ENCODE results near the gene UROC1.
A peak's percentile ranks its signal among the peaks of the same experiment; 100 is the strongest.

UROC1 gene

GRCh38 chr3:126480861-126481260, 36.7 kb downstream of the UROC1 start:
- no peak for TF ChIP-seq FOXP2 (optimal IDR thresholded peaks at IDR 0.05; ENCODE audit: control extremely low read depth, extremely low read length, insufficient read depth)
- TF ChIP-seq EZH2 (IDR thresholded peaks at IDR 0.05), result no peak
- no peak for TF ChIP-seq POLR2AphosphoS5 (IDR thresholded peaks at IDR 0.05; ENCODE audit: borderline replicate concordance, low read depth, low read length)
- Histone ChIP-seq H3K27ac (no peak overlapping the region), H3K4me3 (no peak overlapping the region), H3K36me3 (ENCODE audit: insufficient read depth, low read length) (no peaks in the 10 kb centered on the region), H3K9me3 (ENCODE audit: low read depth, low read length) (no peaks in the 10 kb centered on the region), H3K9ac (ENCODE audit: insufficient read length) (no peak overlapping the region)
- DNase-seq (ENCODE audit: low read depth, low spot score), result no peak

GRCh38 chr3:126480206-126480605, 37.4 kb downstream of the UROC1 start:
- no peak overlapping the region for H3K4me3 ChIP-seq
- no peak for TF ChIP-seq POLR2AphosphoS5 (IDR thresholded peaks at IDR 0.05; ENCODE audit: borderline replicate concordance, low read depth, low read length)
- TF ChIP-seq FOXP2 (optimal IDR thresholded peaks at IDR 0.05; ENCODE audit: control extremely low read depth, extremely low read length, insufficient read depth), result no peak
- no peak for TF ChIP-seq EZH2 (IDR thresholded peaks at IDR 0.05)
- H3K36me3 ChIP-seq (ENCODE audit: insufficient read depth, low read length), result no peaks in the 10 kb centered on the region
- DNase-seq (ENCODE audit: low read depth, low spot score), result no peak
- H3K9ac ChIP-seq (ENCODE audit: insufficient read length), result no peak overlapping the region
- H3K27ac ChIP-seq, result no peak overlapping the region
- no peaks in the 10 kb centered on the region for H3K9me3 ChIP-seq (ENCODE audit: low read depth, low read length)

- no peak overlapping the region for H3K9ac ChIP-seq (ENCODE audit: insufficient read length)
- H3K27ac ChIP-seq, result no peak overlapping the region
- TF ChIP-seq EZH2 (IDR thresholded peaks at IDR 0.05) (no peak), FOXP2 (optimal IDR thresholded peaks at IDR 0.05; ENCODE audit: control extremely low read depth, extremely low read length, insufficient read depth) (no peak), POLR2AphosphoS5 (IDR thresholded peaks at IDR 0.05; ENCODE audit: borderline replicate concordance, low read depth, low read length) (no peak)
- H3K9me3 ChIP-seq (ENCODE audit: low read depth, low read length), result no peaks in the 10 kb centered on the region
- DNase-seq (ENCODE audit: low read depth, low spot score), result no peak
- H3K36me3 ChIP-seq (ENCODE audit: insufficient read depth, low read length), result no peaks in the 10 kb centered on the region
- no peak overlapping the region for H3K4me3 ChIP-seq
Measured at GRCh38 chr3:126479642-126480041, 37.9 kb downstream of the UROC1 start.

DNA sequence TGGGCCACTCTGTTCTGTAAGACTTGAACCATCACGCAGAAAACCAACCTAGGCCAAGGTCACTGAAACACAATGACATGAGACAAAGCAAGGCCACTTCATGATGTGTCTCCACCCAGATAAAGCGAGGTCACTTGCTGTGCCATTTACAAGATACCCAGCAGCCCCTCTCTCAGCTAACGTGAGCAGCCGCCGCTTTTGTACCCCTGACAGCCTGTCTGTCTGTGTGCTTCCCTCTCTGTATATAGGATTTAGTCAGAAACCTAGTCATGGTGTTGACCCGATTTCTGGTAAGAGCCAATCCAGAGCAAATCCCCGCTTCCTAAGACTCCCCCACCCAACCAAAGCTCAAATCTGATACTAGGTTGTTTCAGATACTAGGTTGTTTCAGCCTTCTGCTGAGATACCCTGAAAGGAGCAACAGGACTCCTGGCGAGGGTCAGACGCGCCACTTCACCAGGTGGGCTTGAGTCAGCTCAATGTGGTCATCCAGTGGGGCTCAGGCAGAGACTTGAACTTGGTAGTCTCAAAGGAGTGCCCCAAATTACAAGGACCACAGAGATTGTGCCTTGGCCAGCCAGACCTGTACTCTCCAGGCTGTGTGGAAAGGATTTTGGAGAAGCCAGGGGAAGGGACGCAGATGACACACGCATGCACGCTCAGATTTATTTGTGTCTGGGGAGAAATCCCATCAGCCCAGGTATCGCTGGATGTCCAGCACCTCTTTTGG, 38.8 kb downstream of the UROC1 start:
- peaks cover 1% of the 10 kb centered on the region; the same call in 1 of the 2 replicates for H3K36me3 ChIP-seq (ENCODE audit: insufficient read depth, low read length)
- H3K27ac ChIP-seq, result no peak overlapping the region
- no peak for DNase-seq (ENCODE audit: low read depth, low spot score)

GRCh38 chr3:126477061-126477380, 40.6 kb downstream of the UROC1 start:
- no peak overlapping the region for H3K4me3 ChIP-seq
- H3K27ac ChIP-seq, result peak overlapping the region; percentile 43; the same call in 1 of the 2 replicates
- H3K36me3 ChIP-seq (ENCODE audit: insufficient read depth, low read length), result peaks cover 16% of the 10 kb centered on the region
- no peaks in the 10 kb centered on the region for H3K9me3 ChIP-seq (ENCODE audit: low read depth, low read length)
- DNase-seq (ENCODE audit: low read depth, low spot score), result no peak
- no peak overlapping the region for H3K9ac ChIP-seq (ENCODE audit: insufficient read length)
- TF ChIP-seq FOXP2 (optimal IDR thresholded peaks at IDR 0.05; ENCODE audit: control extremely low read depth, extremely low read length, insufficient read depth) (no peak), EZH2 (IDR thresholded peaks at IDR 0.05) (no peak)

More for the DNA sequence above, 38.8 kb downstream of the UROC1 start:
- no peak overlapping the region for H3K4me3 ChIP-seq
- H3K9me3 ChIP-seq (ENCODE audit: low read depth, low read length), result no peaks in the 10 kb centered on the region
- no peak overlapping the region for H3K9ac ChIP-seq (ENCODE audit: insufficient read length)
- TF ChIP-seq POLR2AphosphoS5 (IDR thresholded peaks at IDR 0.05; ENCODE audit: borderline replicate concordance, low read depth, low read length) (no peak), EZH2 (IDR thresholded peaks at IDR 0.05) (no peak), FOXP2 (optimal IDR thresholded peaks at IDR 0.05; ENCODE audit: control extremely low read depth, extremely low read length, insufficient read depth) (no peak)

DNA sequence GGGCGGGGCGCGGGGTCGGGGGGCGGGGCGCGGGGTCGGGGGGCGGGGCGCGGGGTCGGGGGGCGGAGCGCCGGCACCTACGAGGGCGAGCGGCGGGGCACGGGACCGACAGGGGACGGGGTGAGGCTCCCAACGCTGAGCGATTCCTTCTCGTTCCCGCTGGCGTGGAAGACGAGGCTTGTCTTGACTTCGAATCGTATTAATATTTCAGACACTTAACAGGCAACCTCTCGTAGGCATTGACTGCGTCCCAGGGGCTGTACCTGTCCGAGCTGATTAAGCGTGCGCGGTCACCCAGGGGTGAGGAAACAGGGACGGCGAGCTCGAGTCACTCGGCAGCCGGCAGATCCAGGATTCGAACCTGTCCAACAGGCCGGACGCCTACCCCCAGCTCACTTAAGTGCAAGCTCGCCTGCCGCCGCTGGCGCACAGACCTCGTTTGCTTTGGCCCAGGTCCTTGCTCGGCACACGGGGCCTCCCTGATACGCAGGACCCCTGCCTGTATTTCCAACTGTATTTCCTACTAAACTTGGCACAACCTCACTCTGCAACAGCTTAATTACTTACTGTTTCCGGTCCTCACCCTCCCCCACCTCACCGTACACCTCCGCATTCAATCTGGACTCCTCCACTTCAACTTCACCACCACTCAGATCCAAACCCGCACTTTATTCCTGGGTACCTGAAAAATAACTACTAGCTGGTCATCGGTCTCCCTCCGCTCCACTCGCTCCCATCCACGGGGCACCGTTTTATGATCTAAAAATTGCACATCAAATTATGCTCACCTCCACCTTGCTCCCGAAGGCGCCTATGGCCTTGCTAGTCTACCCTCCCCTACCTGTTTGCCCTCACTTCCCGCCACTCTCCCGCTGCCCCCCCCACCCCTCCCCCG, 41.2 kb downstream of the UROC1 start:
- Histone ChIP-seq H3K4me3 (peak overlapping the region; percentile 78), H3K27ac (peak overlapping the region; percentile 64; the same call in 1 of the 2 replicates), H3K36me3 (ENCODE audit: insufficient read depth, low read length) (peaks cover 22% of the 10 kb centered on the region), H3K9ac (ENCODE audit: insufficient read length) (peak overlapping the region; percentile 62), H3K9me3 (ENCODE audit: low read depth, low read length) (no peaks in the 10 kb centered on the region)
- TF ChIP-seq FOXP2 (optimal IDR thresholded peaks at IDR 0.05; ENCODE audit: control extremely low read depth, extremely low read length, insufficient read depth), result no peak
- peak; percentile 71 for TF ChIP-seq POLR2AphosphoS5 (IDR thresholded peaks at IDR 0.05; ENCODE audit: borderline replicate concordance, low read depth, low read length)
- no peak for DNase-seq (ENCODE audit: low read depth, low spot score)

DNA sequence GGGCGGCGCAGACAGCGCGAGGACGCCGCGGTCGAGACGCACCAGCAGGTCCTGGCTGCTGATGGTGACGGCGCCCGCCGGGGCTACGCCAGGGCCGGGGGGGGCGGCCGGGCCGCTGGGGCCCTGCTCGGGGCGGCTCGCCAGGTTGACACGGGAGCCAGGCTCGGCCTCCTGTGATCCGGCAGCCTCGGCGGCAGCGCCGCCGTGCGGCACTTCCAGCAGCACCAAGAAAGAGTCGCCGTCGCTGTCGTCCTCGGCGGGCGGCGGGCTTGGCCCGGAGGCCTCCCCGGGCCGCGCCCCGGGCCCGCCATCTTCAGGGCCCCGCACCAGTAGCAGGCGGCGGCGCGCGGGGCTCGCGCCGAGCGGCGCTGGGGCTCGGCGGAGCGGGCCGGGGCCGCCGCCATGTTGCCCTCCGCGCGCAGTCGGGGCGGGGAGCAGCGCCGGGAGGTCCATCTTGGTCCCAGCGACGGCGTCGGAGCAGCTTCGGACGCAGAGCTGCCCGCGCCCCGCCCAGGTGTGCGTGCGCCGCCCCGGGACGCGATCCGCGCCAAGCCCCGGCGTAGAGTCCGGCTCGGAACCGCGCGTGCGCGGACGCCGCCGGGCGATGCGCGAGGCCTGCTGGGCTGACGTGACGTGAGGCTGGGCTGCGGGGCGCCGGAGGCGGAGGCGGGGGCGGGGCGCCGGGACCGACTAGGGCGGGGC, 42.0 kb downstream of the UROC1 start, which contains the start of gene ZXDC:
TSS of gene ZXDC (minus strand) at position 479 of the 702 bp plus-strand sequence. CDS start at position 453, 26 bp downstream.
- Histone ChIP-seq H3K9ac (ENCODE audit: insufficient read length) (peak within 1 kb of the TSS; percentile 86), H3K27ac (peak within 1 kb of the TSS; percentile 64; the same call in 1 of the 2 replicates), H3K9me3 (ENCODE audit: low read depth, low read length) (no peaks in the 10 kb centered on the region), H3K4me3 (peak within 1 kb of the TSS; percentile 81), H3K36me3 (ENCODE audit: insufficient read depth, low read length) (peaks cover 30% of the 10 kb centered on the region)
- TF ChIP-seq FOXP2 (optimal IDR thresholded peaks at IDR 0.05; ENCODE audit: control extremely low read depth, extremely low read length, insufficient read depth) (no peak), POLR2AphosphoS5 (IDR thresholded peaks at IDR 0.05; ENCODE audit: borderline replicate concordance, low read depth, low read length) (no peak; the same call in 1 of the 2 replicates), EZH2 (IDR thresholded peaks at IDR 0.05) (no peak)
- peak; percentile 52 for DNase-seq (ENCODE audit: low read depth, low spot score)

All from SK-N-MC (cell line).